IMR-90 (cell line): Measurements from ENCODE around the gene DLEU7.

Experiments used
- CTCF ChIP-seq: conservative IDR thresholded peaks from 2 replicates; pipeline ENCODE4 v1.5.1; 2012; ENCODE audit warnings: mild to moderate bottlenecking, low read depth, low read length, improper control_type of control experiment
- POLR2A ChIP-seq: IDR thresholded peaks from 2 replicates; pipeline ENCODE4 v1.6.1; 2012; ENCODE audit warnings: mild to moderate bottlenecking, low read depth, low read length

- TF ChIP-seq POLR2A (no peak), CTCF (no peak)
Measured at GRCh38 chr13:50794226-50794625, 49.3 kb downstream of the DLEU7 start.
